Fibroblast of lung (primary cell): ENCODE data around the gene SLIT3. TPM values are rescaled to one million over a fixed set of nuclear protein-coding genes. Genes with fewer than 3 reads are reported as not detected.

Experiments
- DNase-seq, 2 donors: peaks; one replicate each; pipeline versions ENCODE4 v3.0.0 to v3.0.0-alpha.2; 2010; ENCODE audit warnings: low read depth in 2 of 2
- H2AFZ ChIP-seq: 2 replicates; pipeline ENCODE4 v1.5.1; 2012; ENCODE audit warnings: low read length, control low read depth, inconsistent platforms
- H3K27ac ChIP-seq: 2 replicates; pipeline ENCODE4 v1.5.1; 2011; ENCODE audit warnings: low read length, control low read depth; ENCODE audit not compliant: insufficient read depth
- H3K27me3 ChIP-seq: 2 replicates; pipeline ENCODE4 v1.5.1; 2011; ENCODE audit warnings: mild to moderate bottlenecking, low read length; ENCODE audit not compliant: control insufficient read depth, insufficient read depth
- H3K36me3 ChIP-seq: 2 replicates; pipeline ENCODE4 v1.5.1; 2011; ENCODE audit warnings: low read length; ENCODE audit not compliant: control insufficient read depth, insufficient read depth
- H3K4me1 ChIP-seq: 2 replicates; pipeline ENCODE4 v1.5.1; 2011; ENCODE audit warnings: low read length; ENCODE audit not compliant: control insufficient read depth, insufficient read depth; ENCODE audit errors: extremely low read depth
- H3K4me2 ChIP-seq: 2 replicates; pipeline ENCODE4 v1.5.1; 2011; ENCODE audit warnings: low read length, control low read depth; ENCODE audit not compliant: insufficient read depth; ENCODE audit errors: extremely low read depth
- H3K4me3 ChIP-seq, 4 experiments: fragments of 200-600 bp in 1 of 4; sonication (generic) in 1 of 4; replicated peaks in 1 of 4; 2 replicates each; pipeline ENCODE4 v1.5.1; 2011 to 2016; ENCODE audit warnings: low read length in 4 of 4, low read depth in 3 of 4, mild to moderate bottlenecking in 3 of 4, control low read depth in 2 of 4, inconsistent platforms in 1 of 4, mixed read lengths in 1 of 4; ENCODE audit not compliant: insufficient read depth in 1 of 4; ENCODE audit errors: control extremely low read depth in 1 of 4
- H3K79me2 ChIP-seq: 2 replicates; pipeline ENCODE4 v1.5.1; 2012; ENCODE audit warnings: mild to moderate bottlenecking, low read length, inconsistent platforms; ENCODE audit not compliant: control insufficient read depth, insufficient read depth
- H3K9ac ChIP-seq: 2 replicates; pipeline ENCODE4 v1.5.1; 2011; ENCODE audit warnings: mild to moderate bottlenecking, low read length, control low read depth; ENCODE audit not compliant: insufficient read depth
- H3K9me3 ChIP-seq: 2 replicates; pipeline ENCODE4 v1.5.1; 2012; ENCODE audit warnings: low read depth, low read length; ENCODE audit not compliant: control insufficient read depth, insufficient read depth
- H4K20me1 ChIP-seq: 2 replicates; pipeline ENCODE4 v1.5.1; 2011; ENCODE audit warnings: low read length; ENCODE audit not compliant: control insufficient read depth, insufficient read depth; ENCODE audit errors: extremely low read depth
- EZH2 ChIP-seq: IDR thresholded peaks from 2 replicates; pipeline ENCODE4 v1.5.1; 2012; ENCODE audit warnings: low read length, control low read depth, mild to moderate bottlenecking; ENCODE audit errors: missing control alignments
- polyA plus RNA-seq, 2 donors: library from polyadenylated mRNA; depleted of rRNA in 1 of 2; stranded (reverse) in 1 of 2; unstranded in 1 of 2; fragments of >200 nt; gene quantifications; 2 replicates each; pipeline ENCODE4 v1.2.1, GENCODE V29; 2011 to 2012; ENCODE audit warnings: missing spikeins in 1 of 2
- total RNA-seq: library from RNA; depleted of rRNA; stranded (reverse); fragments of >200 nt; gene quantifications from 2 replicates; pipeline ENCODE4 v1.2.1, GENCODE V29; 2014
- TF ChIP-seq, protein P1 (sequence below), 2 donors: IDR thresholded peaks in 1 of 2; conservative IDR thresholded peaks in 1 of 2; 1 replicate in 1 of 2; 2 replicates in 1 of 2; pipeline ENCODE4 v1.5.1; 2011 to 2012; ENCODE audit warnings: low read length in 2 of 2, control low read depth in 1 of 2, inconsistent platforms in 1 of 2, low read depth in 1 of 2, mild to moderate bottlenecking in 1 of 2

Gene SLIT3
- total and polyA plus RNA-seq, 2 donors (not counting 1 experiment from before 2014, with no cell fraction given), result 1.6 to 4.6 TPM

DNA sequence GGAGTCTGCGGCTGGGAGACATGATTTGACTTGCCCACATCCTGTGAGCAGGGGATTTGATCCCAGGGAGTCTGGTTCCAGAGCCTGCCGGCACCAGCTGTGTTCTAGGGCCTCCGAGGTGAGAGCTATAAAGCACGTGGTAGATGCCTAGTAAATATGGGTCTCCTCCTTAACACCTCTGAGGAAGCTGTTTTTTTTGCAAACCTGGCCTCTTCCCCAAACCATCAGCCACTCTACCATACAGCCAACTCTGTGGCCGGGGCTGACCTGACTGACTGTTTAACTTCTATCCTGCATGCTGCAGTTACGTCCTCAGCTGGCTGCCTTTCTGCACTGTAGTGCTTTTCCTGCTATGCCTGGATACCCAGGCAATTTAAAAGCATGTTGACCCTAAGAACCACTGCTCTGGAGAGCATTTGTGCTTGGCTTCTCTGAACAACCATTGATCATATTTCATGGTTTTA lies 220.5 kb downstream of the SLIT3 start:
- no peak for DNase-seq
- H3K4me1 ChIP-seq, result no peaks in the 10 kb centered on the region
- H3K9me3 ChIP-seq, result no peaks in the 10 kb centered on the region
- H2AFZ ChIP-seq, result no peak overlapping the region
- no peak overlapping the region for H3K4me2 ChIP-seq
- no peaks in the 10 kb centered on the region for H3K79me2 ChIP-seq
- H4K20me1 ChIP-seq, result no peaks in the 10 kb centered on the region
- no peaks in the 10 kb centered on the region for H3K27me3 ChIP-seq
- H3K27ac ChIP-seq, result no peak overlapping the region
- no peak overlapping the region for H3K9ac ChIP-seq
- no peak overlapping the region for H3K4me3 ChIP-seq
- H3K36me3 ChIP-seq, result no peaks in the 10 kb centered on the region
- TF ChIP-seq, protein P1, sequence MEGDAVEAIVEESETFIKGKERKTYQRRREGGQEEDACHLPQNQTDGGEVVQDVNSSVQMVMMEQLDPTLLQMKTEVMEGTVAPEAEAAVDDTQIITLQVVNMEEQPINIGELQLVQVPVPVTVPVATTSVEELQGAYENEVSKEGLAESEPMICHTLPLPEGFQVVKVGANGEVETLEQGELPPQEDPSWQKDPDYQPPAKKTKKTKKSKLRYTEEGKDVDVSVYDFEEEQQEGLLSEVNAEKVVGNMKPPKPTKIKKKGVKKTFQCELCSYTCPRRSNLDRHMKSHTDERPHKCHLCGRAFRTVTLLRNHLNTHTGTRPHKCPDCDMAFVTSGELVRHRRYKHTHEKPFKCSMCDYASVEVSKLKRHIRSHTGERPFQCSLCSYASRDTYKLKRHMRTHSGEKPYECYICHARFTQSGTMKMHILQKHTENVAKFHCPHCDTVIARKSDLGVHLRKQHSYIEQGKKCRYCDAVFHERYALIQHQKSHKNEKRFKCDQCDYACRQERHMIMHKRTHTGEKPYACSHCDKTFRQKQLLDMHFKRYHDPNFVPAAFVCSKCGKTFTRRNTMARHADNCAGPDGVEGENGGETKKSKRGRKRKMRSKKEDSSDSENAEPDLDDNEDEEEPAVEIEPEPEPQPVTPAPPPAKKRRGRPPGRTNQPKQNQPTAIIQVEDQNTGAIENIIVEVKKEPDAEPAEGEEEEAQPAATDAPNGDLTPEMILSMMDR (conservative IDR thresholded peaks at IDR 0.05 in 1 of 2, IDR thresholded peaks at IDR 0.05 in 1 of 2; ENCODE audit: low read depth in 1 of 2, low read length in 2 of 2), result no peak
- no peak for TF ChIP-seq EZH2

DNA sequence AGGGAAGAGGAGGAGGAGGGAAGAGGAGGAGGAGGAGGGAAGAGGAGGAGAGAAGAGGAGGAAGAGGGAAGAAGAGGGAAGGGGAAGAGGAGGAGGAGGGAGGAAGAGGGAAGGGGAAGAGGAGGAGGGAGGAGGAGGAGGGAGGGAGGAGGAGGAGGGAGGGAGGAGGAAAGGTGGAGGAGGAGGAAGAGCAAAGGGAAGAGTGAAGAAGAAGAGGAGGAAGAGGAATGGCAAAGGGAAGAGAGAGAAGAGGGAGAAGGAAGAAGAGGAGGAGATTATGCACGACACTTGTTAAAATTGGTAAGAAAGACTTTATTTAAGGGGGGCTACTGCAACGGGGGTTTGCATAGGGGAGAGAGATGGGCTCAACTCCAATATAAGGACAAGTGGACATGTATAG lies 221.2 kb downstream of the SLIT3 start:
- no peak for TF ChIP-seq EZH2
- TF ChIP-seq, protein P1 (conservative IDR thresholded peaks at IDR 0.05 in 1 of 2, IDR thresholded peaks at IDR 0.05 in 1 of 2; ENCODE audit: low read depth in 1 of 2, low read length in 2 of 2), result no peak
- no peak overlapping the region for H3K4me3 ChIP-seq
- no peak overlapping the region for H3K27ac ChIP-seq
- no peaks in the 10 kb centered on the region for H4K20me1 ChIP-seq
- H3K4me2 ChIP-seq, result no peak overlapping the region
- DNase-seq, result no peak
- H3K79me2 ChIP-seq, result no peaks in the 10 kb centered on the region
- H3K36me3 ChIP-seq, result no peaks in the 10 kb centered on the region
- no peak overlapping the region for H2AFZ ChIP-seq
- H3K9me3 ChIP-seq, result no peaks in the 10 kb centered on the region
- no peaks in the 10 kb centered on the region for H3K4me1 ChIP-seq
- H3K9ac ChIP-seq, result no peak overlapping the region
- H3K27me3 ChIP-seq, result no peaks in the 10 kb centered on the region

DNA sequence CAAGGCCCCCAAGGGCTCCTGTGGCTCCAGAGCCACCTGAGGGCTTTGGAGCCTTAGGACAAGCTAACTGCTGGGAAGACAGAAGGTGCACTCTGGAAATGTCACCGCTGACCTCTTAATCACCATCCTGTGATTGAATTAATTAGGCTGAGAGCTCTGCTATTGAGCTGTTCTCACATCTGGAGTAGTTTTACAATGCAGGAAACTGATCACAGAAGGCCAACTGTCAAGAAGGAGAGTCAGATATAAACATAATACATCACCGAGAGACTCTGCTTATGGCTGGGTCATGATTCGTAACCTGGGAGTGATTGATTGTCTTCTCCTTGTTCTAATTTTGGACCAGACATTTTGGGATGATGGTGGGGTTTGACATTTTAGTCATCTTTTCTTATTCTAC lies 226.1 kb downstream of the SLIT3 start:
- H3K4me3 ChIP-seq, result no peak overlapping the region
- DNase-seq, result no peak
- no peaks in the 10 kb centered on the region for H3K27me3 ChIP-seq
- no peak for TF ChIP-seq EZH2
- TF ChIP-seq, protein P1 (conservative IDR thresholded peaks at IDR 0.05 in 1 of 2, IDR thresholded peaks at IDR 0.05 in 1 of 2; ENCODE audit: low read depth in 1 of 2, low read length in 2 of 2), result no peak
- H3K4me2 ChIP-seq, result no peak overlapping the region
- H3K27ac ChIP-seq, result no peak overlapping the region
- no peaks in the 10 kb centered on the region for H3K36me3 ChIP-seq
- no peaks in the 10 kb centered on the region for H3K9me3 ChIP-seq
- no peak overlapping the region for H3K9ac ChIP-seq
- H3K79me2 ChIP-seq, result no peaks in the 10 kb centered on the region
- H3K4me1 ChIP-seq, result no peaks in the 10 kb centered on the region
- no peak overlapping the region for H2AFZ ChIP-seq
- no peaks in the 10 kb centered on the region for H4K20me1 ChIP-seq
